ENCODE measurements around the gene UBL7.

DNA sequence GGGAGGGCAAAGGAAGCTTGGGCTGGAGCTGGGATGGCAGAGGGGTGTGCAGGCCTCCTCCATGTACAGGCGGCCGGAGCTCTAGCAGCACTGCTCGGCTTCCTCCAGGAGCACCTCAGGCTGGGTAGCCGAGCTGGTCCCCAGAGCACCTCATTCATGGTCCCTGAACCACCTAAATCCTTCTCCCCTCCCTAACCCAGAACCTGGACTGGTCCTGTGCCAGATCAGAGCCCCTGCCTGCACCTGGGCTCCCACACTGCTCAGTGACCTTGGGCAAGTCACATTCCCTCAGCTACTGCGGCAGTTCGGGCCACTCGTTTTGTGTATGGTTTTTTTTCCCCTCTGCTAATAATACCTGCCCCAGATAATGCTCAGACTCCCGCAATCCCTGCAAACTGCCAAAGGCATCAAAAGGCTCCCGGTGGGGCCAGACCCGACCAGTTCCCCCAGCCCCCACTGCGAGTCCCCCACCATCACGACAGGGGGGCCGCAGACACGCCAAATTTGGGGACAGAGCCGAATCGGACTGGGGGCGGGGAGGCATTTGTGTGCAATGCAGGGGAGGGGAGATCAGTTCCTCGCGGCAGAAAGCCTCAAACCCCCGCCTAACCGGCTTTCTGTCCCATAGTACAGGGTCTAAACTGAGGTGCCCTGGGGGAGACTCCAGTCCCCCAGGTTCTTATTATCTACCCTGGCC is 28.5 kb downstream of the UBL7 start:
- TF ChIP-seq POLR2AphosphoS5 (IDR thresholded peaks at IDR 0.05; ENCODE audit: low read length), result peak; percentile 35; the same call in 1 of the 2 replicates
- no peak for TF ChIP-seq TAF1 (IDR thresholded peaks at IDR 0.05; ENCODE audit: borderline replicate concordance, low read depth, low read length)
- TF ChIP-seq, protein P1, sequence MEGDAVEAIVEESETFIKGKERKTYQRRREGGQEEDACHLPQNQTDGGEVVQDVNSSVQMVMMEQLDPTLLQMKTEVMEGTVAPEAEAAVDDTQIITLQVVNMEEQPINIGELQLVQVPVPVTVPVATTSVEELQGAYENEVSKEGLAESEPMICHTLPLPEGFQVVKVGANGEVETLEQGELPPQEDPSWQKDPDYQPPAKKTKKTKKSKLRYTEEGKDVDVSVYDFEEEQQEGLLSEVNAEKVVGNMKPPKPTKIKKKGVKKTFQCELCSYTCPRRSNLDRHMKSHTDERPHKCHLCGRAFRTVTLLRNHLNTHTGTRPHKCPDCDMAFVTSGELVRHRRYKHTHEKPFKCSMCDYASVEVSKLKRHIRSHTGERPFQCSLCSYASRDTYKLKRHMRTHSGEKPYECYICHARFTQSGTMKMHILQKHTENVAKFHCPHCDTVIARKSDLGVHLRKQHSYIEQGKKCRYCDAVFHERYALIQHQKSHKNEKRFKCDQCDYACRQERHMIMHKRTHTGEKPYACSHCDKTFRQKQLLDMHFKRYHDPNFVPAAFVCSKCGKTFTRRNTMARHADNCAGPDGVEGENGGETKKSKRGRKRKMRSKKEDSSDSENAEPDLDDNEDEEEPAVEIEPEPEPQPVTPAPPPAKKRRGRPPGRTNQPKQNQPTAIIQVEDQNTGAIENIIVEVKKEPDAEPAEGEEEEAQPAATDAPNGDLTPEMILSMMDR (IDR thresholded peaks at IDR 0.05 in 2 of 3, conservative IDR thresholded peaks at IDR 0.05 in 1 of 3; ENCODE audit: control insufficient read depth in 2 of 3, extremely low read depth in 1 of 3, insufficient read depth in 1 of 3, low read depth in 3 of 3, low read length in 3 of 3), result no peak
- no peak for TF ChIP-seq MYC (IDR thresholded peaks at IDR 0.05; ENCODE audit: insufficient read depth, insufficient read length, insufficient replicate concordance, low read length, severe bottlenecking)
- no peak for TF ChIP-seq YY1 (IDR thresholded peaks at IDR 0.05; ENCODE audit: low read depth, low read length)
- TF ChIP-seq, protein P2, sequence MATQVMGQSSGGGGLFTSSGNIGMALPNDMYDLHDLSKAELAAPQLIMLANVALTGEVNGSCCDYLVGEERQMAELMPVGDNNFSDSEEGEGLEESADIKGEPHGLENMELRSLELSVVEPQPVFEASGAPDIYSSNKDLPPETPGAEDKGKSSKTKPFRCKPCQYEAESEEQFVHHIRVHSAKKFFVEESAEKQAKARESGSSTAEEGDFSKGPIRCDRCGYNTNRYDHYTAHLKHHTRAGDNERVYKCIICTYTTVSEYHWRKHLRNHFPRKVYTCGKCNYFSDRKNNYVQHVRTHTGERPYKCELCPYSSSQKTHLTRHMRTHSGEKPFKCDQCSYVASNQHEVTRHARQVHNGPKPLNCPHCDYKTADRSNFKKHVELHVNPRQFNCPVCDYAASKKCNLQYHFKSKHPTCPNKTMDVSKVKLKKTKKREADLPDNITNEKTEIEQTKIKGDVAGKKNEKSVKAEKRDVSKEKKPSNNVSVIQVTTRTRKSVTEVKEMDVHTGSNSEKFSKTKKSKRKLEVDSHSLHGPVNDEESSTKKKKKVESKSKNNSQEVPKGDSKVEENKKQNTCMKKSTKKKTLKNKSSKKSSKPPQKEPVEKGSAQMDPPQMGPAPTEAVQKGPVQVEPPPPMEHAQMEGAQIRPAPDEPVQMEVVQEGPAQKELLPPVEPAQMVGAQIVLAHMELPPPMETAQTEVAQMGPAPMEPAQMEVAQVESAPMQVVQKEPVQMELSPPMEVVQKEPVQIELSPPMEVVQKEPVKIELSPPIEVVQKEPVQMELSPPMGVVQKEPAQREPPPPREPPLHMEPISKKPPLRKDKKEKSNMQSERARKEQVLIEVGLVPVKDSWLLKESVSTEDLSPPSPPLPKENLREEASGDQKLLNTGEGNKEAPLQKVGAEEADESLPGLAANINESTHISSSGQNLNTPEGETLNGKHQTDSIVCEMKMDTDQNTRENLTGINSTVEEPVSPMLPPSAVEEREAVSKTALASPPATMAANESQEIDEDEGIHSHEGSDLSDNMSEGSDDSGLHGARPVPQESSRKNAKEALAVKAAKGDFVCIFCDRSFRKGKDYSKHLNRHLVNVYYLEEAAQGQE (IDR thresholded peaks at IDR 0.05; ENCODE audit: low read depth, low read length), result no peak
- TF ChIP-seq STAT3 (IDR thresholded peaks at IDR 0.05; ENCODE audit: low read depth, low read length), result no peak
- TF ChIP-seq POLR2A (IDR thresholded peaks at IDR 0.05; ENCODE audit: low read depth, low read length), result peak; percentile 39
- no peak for TF ChIP-seq CREB1 (IDR thresholded peaks at IDR 0.05; ENCODE audit: low read depth)
- TF ChIP-seq ATF7 (IDR thresholded peaks at IDR 0.05; ENCODE audit: low read depth), result no peak
- TF ChIP-seq, protein P3, sequence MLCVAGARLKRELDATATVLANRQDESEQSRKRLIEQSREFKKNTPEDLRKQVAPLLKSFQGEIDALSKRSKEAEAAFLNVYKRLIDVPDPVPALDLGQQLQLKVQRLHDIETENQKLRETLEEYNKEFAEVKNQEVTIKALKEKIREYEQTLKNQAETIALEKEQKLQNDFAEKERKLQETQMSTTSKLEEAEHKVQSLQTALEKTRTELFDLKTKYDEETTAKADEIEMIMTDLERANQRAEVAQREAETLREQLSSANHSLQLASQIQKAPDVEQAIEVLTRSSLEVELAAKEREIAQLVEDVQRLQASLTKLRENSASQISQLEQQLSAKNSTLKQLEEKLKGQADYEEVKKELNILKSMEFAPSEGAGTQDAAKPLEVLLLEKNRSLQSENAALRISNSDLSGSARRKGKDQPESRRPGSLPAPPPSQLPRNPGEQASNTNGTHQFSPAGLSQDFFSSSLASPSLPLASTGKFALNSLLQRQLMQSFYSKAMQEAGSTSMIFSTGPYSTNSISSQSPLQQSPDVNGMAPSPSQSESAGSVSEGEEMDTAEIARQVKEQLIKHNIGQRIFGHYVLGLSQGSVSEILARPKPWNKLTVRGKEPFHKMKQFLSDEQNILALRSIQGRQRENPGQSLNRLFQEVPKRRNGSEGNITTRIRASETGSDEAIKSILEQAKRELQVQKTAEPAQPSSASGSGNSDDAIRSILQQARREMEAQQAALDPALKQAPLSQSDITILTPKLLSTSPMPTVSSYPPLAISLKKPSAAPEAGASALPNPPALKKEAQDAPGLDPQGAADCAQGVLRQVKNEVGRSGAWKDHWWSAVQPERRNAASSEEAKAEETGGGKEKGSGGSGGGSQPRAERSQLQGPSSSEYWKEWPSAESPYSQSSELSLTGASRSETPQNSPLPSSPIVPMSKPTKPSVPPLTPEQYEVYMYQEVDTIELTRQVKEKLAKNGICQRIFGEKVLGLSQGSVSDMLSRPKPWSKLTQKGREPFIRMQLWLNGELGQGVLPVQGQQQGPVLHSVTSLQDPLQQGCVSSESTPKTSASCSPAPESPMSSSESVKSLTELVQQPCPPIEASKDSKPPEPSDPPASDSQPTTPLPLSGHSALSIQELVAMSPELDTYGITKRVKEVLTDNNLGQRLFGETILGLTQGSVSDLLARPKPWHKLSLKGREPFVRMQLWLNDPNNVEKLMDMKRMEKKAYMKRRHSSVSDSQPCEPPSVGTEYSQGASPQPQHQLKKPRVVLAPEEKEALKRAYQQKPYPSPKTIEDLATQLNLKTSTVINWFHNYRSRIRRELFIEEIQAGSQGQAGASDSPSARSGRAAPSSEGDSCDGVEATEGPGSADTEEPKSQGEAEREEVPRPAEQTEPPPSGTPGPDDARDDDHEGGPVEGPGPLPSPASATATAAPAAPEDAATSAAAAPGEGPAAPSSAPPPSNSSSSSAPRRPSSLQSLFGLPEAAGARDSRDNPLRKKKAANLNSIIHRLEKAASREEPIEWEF (IDR thresholded peaks at IDR 0.05; ENCODE audit: insufficient replicate concordance, low read depth, low read length), result no peak

Data from GM12878 (cell line).